ENCODE measurements around the gene IGFBPL1.

DNA sequence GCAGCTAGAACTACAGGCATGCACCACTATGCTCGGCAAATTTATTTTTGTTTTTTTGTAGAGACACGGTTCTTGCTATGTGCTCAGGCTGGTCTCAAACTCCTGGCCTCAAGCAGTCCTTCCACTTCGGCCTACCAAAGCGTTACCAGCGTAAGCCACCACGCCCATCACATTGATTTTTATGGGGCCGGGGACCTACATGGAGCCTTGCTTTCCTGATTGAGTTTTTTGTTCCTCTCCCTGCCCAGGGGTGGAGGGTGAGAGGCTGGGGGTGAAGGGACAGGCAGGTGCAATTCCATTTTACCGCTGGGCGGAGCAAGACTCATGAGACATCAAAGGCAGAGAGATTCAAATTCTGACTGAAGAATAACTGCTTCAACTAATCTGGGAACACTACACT lies 29.8 kb downstream of the IGFBPL1 start:
- TF ChIP-seq POLR2AphosphoS5 (IDR thresholded peaks at IDR 0.05; ENCODE audit: low read depth, low read length): no peak
- no peak for TF ChIP-seq CTCF (IDR thresholded peaks at IDR 0.05)
- TF ChIP-seq, protein P1, sequence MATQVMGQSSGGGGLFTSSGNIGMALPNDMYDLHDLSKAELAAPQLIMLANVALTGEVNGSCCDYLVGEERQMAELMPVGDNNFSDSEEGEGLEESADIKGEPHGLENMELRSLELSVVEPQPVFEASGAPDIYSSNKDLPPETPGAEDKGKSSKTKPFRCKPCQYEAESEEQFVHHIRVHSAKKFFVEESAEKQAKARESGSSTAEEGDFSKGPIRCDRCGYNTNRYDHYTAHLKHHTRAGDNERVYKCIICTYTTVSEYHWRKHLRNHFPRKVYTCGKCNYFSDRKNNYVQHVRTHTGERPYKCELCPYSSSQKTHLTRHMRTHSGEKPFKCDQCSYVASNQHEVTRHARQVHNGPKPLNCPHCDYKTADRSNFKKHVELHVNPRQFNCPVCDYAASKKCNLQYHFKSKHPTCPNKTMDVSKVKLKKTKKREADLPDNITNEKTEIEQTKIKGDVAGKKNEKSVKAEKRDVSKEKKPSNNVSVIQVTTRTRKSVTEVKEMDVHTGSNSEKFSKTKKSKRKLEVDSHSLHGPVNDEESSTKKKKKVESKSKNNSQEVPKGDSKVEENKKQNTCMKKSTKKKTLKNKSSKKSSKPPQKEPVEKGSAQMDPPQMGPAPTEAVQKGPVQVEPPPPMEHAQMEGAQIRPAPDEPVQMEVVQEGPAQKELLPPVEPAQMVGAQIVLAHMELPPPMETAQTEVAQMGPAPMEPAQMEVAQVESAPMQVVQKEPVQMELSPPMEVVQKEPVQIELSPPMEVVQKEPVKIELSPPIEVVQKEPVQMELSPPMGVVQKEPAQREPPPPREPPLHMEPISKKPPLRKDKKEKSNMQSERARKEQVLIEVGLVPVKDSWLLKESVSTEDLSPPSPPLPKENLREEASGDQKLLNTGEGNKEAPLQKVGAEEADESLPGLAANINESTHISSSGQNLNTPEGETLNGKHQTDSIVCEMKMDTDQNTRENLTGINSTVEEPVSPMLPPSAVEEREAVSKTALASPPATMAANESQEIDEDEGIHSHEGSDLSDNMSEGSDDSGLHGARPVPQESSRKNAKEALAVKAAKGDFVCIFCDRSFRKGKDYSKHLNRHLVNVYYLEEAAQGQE (IDR thresholded peaks at IDR 0.05; ENCODE audit: insufficient read depth in 1 of 2, low read depth in 2 of 2, low read length in 1 of 2): no peak

All from Panc1 (cell line).